HG03432 (cell line): ENCODE data around the gene SCP2.

ENCODE experiments used
- ATAC-seq: cut with Tn5 transposase; IDR thresholded peaks from one replicate; pipeline ENCODE4 v1.9.1; 2021; ENCODE audit warnings: mild to moderate bottlenecking, moderate library complexity; ENCODE audit not compliant: unreplicated experiment

SCP2 gene

GRCh38 chr1:53093778-53094532 is 166.9 kb downstream of the SCP2 start:
- no peak for ATAC-seq

DNA sequence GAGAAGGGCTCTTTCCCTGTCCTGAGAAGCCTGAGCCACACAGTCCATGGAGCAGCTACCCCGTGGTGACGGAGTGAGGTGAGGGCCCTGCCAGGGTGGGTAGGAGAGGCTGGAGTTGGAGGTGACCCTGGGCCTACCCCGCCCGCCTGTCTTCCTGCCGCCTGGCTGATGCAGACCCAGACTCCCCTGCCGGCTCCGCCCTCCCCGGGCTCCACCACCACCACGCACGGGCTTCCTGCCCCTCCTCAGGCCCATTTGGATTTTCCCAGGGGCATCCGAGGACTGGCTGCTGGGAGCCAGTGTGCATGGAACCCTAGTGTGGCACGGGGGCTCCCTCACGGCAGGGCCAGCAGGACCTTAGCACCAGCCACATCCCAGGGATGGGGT is 167.4 kb downstream of the SCP2 start:
- no peak for ATAC-seq
